HL-60 (cell line): ENCODE measurements around the gene SYNPO2.
A peak's percentile ranks its signal among the peaks of the same experiment; 100 is the strongest.
"Not testable (repeated sequence)": the region's sequence is repeated elsewhere in the genome, so short reads cannot be mapped to it uniquely, and the experiment has no call there.

ENCODE experiments used
- DNase-seq, 2 experiments: peaks; one replicate each; pipeline ENCODE4 v3.0.0-alpha.2; 2010 to 2020; ENCODE audit warnings: low read depth in 1 of 2, low spot score in 1 of 2
- H3K27ac ChIP-seq: fragments of 250-450 bp; sonication (Bioruptor Pico); replicated peaks from 2 replicates; pipeline ENCODE4 v1.5.1; 2020; ENCODE audit warnings: mild to moderate bottlenecking, moderate library complexity
- H3K27me3 ChIP-seq: fragments of 250-450 bp; sonication (Bioruptor Pico); 2 replicates; pipeline ENCODE4 v1.5.1; 2021; ENCODE audit warnings: mild to moderate bottlenecking, moderate library complexity; ENCODE audit not compliant: insufficient read depth, poor library complexity, severe bottlenecking
- H3K4me3 ChIP-seq: replicated peaks from 2 replicates; pipeline ENCODE4 v1.5.1; 2011; ENCODE audit warnings: mild to moderate bottlenecking, control low read depth, low read length; ENCODE audit not compliant: insufficient read depth
- GABPA ChIP-seq: IDR thresholded peaks from 2 replicates; pipeline ENCODE4 v1.6.1; 2012; ENCODE audit warnings: low read depth
- POLR2AphosphoS5 ChIP-seq: IDR thresholded peaks from 2 replicates; pipeline ENCODE4 v1.6.1; 2012; ENCODE audit warnings: low read depth
- SPI1 ChIP-seq: IDR thresholded peaks from 2 replicates; pipeline ENCODE4 v1.6.1; 2012; ENCODE audit warnings: low read depth, mild to moderate bottlenecking, borderline replicate concordance
- TF ChIP-seq, protein P1 (sequence below): IDR thresholded peaks from 2 replicates; pipeline ENCODE4 v1.6.1; 2012; ENCODE audit warnings: low read depth; ENCODE audit not compliant: insufficient replicate concordance
- TF ChIP-seq, protein P2 (sequence below): IDR thresholded peaks from one replicate; pipeline ENCODE4 v1.5.1; 2011; ENCODE audit warnings: low read length, control low read depth, inconsistent platforms; ENCODE audit not compliant: insufficient read depth

SYNPO2 gene

GRCh38 chr4:119041396-119041795 lies 152.7 kb downstream of the SYNPO2 start:
- Histone ChIP-seq H3K4me3 (no peak overlapping the region), H3K27ac (no peak overlapping the region), H3K27me3 (no peaks in the 10 kb centered on the region)
- no peak for DNase-seq
- TF ChIP-seq, protein P1, sequence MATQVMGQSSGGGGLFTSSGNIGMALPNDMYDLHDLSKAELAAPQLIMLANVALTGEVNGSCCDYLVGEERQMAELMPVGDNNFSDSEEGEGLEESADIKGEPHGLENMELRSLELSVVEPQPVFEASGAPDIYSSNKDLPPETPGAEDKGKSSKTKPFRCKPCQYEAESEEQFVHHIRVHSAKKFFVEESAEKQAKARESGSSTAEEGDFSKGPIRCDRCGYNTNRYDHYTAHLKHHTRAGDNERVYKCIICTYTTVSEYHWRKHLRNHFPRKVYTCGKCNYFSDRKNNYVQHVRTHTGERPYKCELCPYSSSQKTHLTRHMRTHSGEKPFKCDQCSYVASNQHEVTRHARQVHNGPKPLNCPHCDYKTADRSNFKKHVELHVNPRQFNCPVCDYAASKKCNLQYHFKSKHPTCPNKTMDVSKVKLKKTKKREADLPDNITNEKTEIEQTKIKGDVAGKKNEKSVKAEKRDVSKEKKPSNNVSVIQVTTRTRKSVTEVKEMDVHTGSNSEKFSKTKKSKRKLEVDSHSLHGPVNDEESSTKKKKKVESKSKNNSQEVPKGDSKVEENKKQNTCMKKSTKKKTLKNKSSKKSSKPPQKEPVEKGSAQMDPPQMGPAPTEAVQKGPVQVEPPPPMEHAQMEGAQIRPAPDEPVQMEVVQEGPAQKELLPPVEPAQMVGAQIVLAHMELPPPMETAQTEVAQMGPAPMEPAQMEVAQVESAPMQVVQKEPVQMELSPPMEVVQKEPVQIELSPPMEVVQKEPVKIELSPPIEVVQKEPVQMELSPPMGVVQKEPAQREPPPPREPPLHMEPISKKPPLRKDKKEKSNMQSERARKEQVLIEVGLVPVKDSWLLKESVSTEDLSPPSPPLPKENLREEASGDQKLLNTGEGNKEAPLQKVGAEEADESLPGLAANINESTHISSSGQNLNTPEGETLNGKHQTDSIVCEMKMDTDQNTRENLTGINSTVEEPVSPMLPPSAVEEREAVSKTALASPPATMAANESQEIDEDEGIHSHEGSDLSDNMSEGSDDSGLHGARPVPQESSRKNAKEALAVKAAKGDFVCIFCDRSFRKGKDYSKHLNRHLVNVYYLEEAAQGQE: no peak
- TF ChIP-seq POLR2AphosphoS5: no peak
- TF ChIP-seq, protein P2, sequence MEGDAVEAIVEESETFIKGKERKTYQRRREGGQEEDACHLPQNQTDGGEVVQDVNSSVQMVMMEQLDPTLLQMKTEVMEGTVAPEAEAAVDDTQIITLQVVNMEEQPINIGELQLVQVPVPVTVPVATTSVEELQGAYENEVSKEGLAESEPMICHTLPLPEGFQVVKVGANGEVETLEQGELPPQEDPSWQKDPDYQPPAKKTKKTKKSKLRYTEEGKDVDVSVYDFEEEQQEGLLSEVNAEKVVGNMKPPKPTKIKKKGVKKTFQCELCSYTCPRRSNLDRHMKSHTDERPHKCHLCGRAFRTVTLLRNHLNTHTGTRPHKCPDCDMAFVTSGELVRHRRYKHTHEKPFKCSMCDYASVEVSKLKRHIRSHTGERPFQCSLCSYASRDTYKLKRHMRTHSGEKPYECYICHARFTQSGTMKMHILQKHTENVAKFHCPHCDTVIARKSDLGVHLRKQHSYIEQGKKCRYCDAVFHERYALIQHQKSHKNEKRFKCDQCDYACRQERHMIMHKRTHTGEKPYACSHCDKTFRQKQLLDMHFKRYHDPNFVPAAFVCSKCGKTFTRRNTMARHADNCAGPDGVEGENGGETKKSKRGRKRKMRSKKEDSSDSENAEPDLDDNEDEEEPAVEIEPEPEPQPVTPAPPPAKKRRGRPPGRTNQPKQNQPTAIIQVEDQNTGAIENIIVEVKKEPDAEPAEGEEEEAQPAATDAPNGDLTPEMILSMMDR: no peak
- TF ChIP-seq GABPA: no peak
- no peak for TF ChIP-seq SPI1

GRCh38 chr4:119041951-119042560 lies 153.4 kb downstream of the SYNPO2 start:
- Histone ChIP-seq H3K27me3 (no peaks in the 10 kb centered on the region), H3K27ac (no peak overlapping the region), H3K4me3 (no peak overlapping the region)
- peak; percentile 15 to 57 for DNase-seq
- TF ChIP-seq GABPA (no peak), SPI1 (no peak), POLR2AphosphoS5 (no peak)
- TF ChIP-seq, protein P1: no peak
- TF ChIP-seq, protein P2: peak; percentile 35

GRCh38 chr4:119046263-119046662 lies 157.6 kb downstream of the SYNPO2 start:
- no peak overlapping the region for H3K27ac ChIP-seq
- H3K27me3 ChIP-seq: no peaks in the 10 kb centered on the region
- no peak for TF ChIP-seq POLR2AphosphoS5
- no peak for TF ChIP-seq SPI1
- TF ChIP-seq, protein P1: no peak
- TF ChIP-seq, protein P2: no peak
- no peak for TF ChIP-seq GABPA
- H3K4me3 ChIP-seq: no peak overlapping the region
- no peak for DNase-seq

DNA sequence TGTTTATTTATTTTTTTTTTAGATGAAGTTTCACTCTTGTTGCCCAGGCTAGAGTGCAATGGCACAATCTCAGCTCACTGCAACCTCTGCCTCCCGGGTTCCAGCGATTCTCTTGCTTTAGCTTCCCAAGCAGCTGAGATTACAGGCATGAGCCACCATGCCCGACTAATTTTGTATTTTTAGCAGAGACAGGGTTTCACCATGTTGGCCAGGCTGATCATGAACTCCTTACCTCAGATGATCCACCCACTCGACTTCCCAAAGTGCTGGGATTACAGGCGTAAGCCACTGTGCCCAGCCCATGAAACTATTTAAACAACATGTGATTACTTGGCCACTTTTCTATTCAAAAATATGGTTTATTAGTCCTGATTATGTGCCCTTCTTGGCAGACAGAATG lies 158.4 kb downstream of the SYNPO2 start:
- not testable (repeated sequence) for DNase-seq, H3K4me3 ChIP-seq, H3K27me3 ChIP-seq, H3K27ac ChIP-seq
